Measurements from ENCODE around the gene DPP7. TPM values are rescaled to one million over a fixed set of nuclear protein-coding genes. Genes with fewer than 3 reads are reported as not detected.
A peak's percentile ranks its signal among the peaks of the same experiment; 100 is the strongest.
"Not testable (repeated sequence)": the region's sequence is repeated elsewhere in the genome, so short reads cannot be mapped to it uniquely, and the experiment has no call there.

Gene DPP7
- total RNA-seq, 1 experiment from 2014 or later = 34.8 TPM

DNA sequence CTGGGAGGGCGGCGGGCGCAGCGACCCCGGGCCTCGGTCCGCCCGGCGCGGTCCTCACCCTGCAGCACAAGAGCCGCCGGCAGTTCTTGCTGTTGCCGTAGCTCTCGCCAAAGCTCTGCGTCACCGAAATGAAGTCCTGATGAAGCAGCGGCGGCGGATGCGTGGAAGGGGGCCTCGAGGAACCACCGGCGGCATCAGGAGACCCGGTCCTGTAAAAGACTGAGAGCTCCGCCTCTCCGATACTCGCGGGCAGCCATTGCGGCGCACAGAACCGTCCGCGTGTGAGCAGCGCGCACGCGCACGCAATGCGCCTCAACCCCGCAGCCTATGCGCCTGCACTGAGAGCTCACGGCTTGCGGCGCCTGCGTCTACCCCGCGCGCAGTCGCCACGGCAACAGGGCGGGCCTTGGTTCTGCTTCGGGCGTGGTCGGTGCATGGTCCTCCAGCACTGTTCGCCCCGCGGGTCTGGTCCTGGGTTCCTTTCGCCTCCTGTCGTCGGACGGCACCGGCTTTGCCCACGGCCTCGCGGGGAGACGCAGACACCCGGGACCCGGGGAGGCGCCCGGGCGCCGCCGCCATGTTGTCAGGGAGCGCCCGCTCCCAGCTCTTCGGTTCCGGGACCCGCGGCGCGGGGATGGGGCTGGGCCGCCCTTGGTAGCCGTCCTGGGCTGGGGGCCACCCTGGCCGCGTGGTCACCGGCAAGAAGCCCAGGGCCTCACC is 15.1 kb upstream of the DPP7 start:
- peak; percentile 88 for DNase-seq (ENCODE audit: low spot score)

DNA sequence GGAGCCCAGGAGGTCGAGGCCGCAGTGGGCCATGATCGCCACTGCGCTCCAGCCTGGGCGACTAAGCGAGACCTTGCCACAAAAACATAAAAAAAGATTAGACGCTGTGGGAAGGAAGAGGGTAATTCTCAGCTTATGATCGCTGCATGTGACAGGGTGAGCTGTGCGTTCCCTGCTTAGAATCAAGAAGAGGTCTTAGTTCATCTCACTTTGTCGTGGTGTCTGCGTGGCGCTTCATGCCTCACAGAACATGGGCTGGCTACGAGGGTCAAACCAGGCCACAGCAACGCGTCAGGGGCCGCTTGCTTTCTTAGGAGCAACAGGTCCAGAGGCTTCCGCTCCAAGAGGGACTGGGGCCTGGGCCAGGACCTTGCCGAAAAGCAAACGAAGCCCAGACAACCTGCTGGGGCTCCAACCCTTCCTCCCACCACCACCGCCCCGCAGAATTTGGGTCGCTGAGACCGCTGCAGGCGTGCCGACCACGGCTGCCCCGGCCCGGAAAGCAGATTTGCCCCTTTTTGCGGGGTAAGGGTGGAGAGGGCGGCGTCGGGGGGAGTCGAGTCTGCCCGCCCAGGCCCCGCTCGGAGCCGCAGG is 14.4 kb upstream of the DPP7 start:
- DNase-seq (ENCODE audit: low spot score) = no peak

DNA sequence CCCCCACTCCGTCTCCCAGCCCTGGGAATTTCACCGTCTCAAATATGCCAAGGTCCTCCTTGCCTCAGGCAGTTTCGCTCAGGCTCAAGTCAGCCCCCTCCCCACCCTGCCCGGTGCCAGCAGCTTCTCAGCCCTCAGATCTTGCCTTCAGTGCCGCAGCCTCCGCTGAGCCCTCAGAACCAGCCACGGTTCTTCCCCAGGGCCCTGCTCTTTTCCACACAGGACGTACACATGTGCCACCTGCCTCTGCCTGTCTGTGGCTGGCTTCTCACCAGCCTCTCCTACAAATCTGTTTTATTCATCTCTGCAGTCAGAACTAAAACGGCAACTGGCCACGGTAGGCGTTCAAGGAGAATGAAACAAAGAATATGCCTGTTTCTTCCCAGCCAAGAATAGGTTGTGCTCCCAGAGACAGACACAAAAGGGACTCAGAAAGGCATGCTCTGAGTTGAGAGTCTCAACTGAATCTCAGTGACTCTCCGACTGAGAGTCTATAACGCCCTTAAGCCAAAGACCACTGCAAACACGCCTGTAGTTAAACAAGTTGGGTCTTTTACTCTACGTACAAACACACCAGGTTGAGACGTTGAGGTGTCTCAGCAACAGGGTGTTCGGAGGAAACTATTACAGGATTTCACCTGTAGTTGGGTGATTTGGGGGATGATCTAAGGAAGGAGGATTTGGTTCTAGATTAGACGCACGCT is 13.8 kb upstream of the DPP7 start:
- no peak for DNase-seq (ENCODE audit: low spot score)

DNA sequence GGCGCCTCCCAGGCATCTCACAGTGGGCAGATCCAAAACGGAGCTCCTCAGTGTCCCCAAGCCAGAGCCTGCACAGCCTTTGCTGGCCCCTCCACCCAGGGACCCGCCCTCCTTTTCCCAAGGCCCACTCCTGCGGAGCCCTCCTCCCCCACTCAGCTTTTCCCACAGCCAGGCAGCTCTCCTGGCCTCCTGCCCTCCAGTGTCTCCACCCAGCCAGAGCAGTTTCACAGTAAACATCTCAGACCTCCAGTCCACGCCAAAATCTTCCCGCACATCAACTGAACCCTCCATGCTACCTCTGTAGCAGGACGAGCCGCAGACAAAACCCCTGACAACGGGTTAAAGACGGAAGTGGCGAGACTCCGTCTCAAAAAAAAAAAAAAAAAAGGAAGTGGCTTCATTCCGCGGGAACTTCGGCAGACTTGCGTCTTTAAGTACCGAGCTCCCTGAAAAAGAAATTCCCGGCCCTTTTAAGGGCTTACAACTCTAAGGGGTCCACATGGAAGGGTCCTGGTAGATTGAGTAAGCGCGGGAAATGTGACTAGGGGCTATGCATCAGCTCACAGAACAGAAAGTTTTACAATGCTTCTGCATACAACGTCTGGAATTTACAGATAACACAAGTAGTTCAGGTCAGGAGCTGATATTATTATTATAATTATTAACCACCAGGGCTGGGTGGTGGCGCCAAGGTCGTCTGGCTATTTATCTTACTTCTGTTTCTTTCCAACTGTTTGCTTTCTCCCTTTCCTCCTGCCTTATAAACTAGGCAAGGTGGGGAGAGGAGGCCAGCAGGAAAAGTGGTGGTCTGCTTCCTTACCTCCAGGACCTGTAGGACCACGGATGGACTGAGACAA is 13.0 kb upstream of the DPP7 start:
- no peak for DNase-seq (ENCODE audit: low spot score)

DNA sequence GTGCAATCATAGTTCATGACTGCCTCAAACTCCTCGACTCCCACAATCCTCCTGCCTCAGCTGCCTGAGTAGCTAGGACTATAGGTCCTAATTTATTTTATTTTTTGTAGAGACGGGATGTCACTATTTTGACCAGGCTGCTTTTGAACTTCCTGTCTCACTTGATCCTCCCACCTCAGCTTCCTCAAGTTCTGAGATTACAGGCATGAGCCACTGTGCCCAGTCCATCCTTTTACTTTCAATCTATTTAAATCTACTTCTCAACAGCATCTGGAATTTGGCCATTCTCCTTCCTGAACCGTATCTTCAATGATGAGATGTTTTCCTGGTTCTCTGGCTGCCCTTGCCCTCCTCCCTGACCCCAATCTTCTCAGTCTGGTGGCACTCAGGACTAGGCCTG is 12.3 kb upstream of the DPP7 start:
- no peak for DNase-seq (ENCODE audit: low spot score)

DNA sequence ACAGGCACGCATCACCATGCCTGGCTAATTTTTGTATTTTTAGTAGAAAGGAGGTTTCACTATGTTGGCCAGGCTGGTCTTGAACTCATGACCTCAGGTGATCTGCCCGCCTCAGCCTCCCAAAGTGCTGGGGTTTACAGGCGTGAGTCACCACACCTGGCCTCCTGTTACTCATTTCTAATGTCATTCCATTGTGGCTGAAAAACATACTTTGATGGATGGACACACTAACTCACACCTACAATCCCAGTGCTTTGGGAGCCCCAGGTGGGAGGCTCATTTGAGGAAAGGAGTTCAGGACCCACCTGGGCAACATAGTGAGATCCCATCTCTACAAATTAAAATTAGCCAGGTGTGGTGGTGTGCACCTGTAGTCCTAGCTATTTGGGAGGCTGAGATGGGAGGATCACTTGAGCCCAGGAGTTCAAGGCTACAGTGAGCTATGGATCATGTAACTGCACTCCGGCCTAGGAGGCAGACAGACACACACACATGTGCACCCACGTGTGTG is 9.5 kb upstream of the DPP7 start:
- DNase-seq (ENCODE audit: low spot score) = not testable (repeated sequence)

DNA sequence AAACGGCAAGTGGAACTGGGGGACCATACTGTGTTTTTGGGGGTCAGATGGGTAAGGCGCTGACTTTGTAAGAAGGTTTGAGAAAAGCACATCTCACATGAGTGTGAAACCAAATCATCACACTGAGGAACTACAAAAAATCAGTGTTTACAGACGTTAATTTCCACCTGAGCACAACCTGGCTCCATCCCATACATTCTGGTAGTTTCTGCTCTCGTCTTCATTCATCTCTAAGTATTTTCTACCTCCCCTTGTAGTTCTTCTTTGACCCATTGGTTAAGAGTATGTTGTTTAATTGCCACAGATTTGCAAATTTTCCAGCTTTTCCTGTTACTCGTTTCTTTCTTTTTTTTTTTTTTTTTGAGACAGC is 8.9 kb upstream of the DPP7 start:
- DNase-seq (ENCODE audit: low spot score) = no peak

DNA sequence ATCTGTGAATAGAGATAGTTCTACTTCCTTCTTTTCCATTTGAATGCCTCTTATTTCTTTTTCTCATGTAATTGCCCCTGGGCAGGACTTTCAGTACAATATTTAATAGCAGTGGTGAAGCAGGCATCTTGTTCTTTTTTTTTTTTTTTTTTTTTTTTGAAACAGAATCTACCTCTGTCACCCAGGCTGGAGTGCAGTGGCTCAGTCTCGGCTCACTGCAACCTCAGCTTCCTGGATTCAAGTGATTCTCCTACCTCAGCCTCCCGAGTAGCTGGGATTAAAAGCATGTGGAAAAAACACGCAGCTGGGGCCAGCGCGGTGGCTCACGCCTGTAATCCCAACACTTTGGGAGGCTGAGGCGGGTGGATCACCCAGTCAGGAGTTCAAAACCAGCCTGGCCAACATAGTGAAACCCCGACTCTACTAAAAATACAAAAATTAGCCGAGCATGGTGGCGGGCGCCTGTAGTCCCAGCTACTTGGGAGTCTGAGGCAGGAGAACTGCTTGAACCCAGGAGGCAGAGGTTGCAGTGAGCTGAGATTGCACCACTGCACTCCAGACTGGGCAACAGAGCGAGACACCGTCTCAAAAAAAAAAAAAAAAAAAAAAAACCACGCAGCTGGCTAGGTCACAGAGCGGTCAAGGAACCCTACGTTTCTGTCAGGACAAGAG is 8.4 kb upstream of the DPP7 start:
- DNase-seq (ENCODE audit: low spot score) = not testable (repeated sequence)

DNA sequence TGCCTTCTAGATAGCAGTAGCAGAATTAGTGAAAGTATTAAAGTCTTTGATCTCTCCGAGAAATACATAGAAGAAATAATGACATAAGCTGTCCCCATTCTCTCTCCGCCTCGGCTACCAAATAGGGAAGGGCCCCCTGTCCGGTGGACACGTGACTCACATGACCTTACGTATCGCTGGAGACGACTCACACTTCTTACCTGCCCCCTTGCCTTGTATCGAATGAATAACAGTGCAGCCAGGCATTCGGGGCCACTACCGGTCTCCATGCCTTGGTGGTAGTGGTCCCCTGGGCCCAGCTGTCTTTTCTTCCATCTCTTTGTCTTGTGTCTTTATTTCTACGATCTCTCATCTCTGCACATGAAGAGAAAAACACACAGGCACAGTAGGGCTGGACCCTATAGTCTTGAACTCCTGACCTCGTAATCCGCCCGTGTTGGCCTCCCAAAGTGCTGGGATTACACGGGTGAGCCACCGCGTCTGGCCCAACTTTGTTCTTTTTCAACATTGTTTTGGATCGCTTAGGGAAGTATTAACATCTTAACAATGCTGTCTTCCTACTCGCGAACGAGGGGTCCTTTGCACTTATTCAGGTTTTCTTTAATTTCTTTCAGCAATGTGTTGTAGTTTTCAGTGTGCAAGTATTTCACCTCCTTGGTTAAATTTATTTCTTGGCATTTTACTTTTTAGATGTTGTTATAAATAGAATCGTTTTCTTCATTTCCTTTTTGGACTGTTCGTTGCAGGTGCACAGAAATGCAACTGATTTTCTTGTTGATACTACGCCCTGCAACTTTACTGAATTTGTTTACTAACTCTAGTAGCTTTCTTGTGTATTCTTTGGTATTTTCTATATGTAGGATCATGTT is 7.6 kb upstream of the DPP7 start:
- DNase-seq (ENCODE audit: low spot score) = not testable (repeated sequence)

DNA sequence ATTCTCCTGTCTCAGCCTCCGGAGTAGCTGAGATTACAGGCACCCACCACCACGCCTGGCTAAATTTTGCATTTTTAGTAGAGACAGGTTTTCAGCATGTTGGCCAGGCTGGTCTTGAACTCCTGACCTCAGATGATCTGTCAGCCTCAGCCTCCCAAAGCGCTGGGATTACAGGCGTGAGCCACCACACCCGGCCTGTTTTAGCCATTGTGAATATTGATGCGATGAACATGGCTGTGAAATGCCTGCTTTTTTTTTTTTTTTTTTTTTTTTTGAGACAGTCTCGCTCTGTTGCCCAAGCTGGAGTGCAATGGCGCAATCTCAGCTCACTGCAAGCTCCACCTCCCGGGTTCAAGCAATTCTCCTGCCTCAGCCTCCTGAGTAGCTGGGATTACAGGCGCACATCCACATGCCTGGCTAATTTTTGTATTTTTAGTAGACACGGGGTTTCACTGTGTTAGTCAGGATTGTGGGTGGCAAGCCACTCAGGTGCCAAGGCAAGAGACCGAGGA is 3.6 kb upstream of the DPP7 start:
- DNase-seq (ENCODE audit: low spot score) = not testable (repeated sequence)

DNA sequence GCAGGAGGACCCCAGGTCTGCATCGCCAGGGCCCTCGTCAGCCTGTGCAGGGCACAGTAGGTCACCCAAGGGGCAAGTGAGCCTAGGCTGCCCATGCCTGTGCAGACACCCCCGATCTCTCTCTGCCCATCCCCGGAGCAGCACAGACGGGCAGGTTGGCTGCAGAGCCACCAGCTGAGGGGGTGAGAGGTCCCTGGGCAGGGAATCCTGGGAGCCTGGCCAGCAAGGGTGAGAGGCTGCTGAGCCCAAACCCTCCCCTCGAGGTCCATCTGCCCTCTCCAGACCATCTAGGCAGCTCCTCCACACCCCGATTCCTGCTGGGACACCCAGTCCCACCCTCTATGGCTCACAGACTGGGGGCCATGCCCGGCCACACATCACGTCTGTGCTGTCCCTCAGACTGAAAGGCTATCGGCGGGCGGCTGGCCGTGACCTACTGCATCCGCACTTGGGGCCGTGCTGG is 2.8 kb upstream of the DPP7 start:
- no peak for DNase-seq (ENCODE audit: low spot score)

DNA sequence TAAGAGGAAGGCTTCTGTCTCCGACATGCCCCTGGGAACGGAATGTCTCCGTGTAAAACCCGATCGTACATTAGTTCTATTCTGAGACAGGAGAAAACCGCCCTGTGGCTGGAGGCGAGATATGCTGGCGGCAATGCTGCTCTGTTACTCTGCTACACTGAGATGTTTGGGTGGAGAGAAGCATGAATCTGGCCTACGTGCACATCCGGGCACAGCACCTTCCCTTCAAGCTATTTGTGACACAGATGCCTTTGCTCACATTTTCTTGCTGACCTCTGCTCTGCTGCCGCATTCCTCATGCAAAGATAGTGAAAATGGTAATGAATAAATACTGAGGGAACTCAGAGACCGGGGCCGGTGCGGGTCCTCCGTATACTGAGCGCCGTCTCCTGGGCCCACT is 2.2 kb upstream of the DPP7 start:
- no peak for DNase-seq (ENCODE audit: low spot score)

DNA sequence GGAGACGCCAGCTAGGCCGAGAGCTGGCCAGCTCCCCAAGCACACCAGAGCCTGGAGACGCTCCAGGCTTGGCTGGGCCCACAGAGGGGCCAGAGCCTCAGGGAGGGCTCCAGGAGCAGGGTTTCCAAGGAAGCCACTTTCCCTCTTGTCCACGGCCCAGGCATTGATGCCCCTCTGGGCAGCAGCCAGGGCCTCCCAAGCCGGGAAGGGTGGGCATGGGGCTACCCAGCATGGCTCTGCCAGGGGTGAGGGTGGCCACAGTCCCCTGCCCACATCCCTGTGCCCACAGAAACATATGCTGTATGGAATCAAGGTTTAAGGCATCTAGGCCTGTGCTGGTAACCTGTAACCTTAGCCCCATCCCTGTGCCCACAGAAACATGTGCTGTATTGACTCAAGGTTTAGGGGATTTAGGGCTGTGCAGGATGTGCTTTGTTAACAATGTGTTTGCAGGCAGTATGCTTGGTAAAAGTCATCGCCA is 1.5 kb upstream of the DPP7 start:
- no peak for DNase-seq (ENCODE audit: low spot score)

DNA sequence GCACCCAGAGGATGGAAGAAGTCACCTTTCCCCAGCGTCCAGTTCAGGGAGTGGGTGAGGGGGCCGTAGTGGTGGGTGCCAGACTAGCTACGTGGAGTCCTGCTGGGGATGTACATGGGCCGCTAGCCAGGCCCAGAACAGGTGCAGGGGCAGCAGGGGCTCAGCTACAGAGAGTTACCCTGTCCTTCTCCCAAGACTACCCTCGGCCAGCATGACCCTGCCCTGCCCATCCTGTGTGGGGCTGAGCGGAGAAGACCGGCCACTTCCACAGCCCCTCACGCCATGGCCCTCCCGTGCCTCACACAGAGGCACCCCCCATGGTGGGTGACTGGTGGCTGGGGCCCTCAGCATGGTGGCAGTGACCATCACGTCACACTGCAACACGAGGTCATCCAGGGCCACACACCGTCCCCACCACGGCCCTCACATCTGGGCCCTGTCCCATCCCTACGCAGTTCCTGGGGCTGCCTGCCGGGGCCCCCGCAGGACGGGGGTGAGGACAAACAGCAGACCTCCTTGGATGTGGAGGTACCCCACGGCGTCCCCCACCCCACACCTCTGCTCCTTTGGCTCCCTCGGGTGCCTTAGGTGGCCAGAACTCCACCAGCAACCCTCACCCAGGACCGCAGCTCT is 977 bp upstream of the DPP7 start:
- no peak for DNase-seq (ENCODE audit: low spot score)

DNA sequence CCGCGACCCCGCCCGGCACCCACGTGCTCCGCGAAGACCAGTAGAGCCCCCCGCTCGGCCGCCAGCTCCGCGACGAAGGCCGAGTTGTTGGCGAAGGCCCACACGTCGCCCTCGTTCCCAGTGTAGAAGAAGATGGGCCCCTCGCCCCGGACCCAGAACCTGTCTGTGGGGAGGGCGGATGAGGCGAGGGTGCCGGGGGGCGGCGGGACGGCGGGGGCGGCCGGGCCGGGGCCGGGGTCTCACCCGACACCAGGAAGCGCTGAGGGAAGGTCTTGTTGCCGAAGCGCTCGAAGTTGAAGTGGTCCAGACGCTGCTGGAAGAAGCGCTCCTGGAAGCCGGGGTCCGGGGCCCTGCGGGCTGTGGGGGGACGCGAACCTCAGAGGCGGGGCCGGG is 317 bp downstream of the DPP7 start:
- DNase-seq (ENCODE audit: low spot score) = no peak

DNA sequence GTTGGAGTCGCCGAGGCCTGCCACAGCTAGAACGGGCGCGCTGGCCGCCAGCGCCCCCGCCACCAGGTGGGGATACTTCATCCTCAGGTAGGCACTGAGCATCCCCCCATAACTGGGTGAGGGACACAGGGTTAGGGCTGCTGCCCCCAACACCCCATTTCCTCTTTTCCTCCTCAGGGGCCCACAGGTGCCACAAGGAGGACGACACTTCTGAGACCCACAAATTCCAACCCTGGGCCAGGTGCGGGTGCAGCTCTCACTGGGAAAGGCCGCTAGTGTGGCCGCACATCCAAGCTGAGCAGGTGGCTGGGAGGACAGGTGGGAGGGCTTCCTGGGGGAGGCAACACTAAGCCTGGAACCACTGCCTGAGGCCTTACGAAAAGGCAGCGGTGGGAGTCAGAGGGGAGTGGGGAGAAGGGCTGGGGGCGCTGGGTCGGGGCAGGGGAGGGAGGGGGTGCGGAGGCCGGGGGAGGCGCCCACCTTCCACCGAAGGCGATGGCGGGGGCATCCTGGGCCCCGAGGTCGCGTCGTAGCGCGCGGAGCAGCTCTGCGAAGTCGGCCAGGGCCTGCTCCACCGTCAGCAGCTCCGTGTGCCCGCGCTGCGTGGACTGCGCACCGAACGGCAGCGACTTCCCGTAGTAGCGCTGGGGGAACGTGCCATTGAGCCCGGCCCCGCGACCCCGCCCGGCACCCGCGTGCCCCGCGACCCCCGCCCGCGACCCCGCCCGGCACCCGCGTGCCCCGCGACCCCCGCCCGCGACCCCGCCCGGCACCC is 961 bp downstream of the DPP7 start:
- DNase-seq (ENCODE audit: low spot score) = no peak

DNA sequence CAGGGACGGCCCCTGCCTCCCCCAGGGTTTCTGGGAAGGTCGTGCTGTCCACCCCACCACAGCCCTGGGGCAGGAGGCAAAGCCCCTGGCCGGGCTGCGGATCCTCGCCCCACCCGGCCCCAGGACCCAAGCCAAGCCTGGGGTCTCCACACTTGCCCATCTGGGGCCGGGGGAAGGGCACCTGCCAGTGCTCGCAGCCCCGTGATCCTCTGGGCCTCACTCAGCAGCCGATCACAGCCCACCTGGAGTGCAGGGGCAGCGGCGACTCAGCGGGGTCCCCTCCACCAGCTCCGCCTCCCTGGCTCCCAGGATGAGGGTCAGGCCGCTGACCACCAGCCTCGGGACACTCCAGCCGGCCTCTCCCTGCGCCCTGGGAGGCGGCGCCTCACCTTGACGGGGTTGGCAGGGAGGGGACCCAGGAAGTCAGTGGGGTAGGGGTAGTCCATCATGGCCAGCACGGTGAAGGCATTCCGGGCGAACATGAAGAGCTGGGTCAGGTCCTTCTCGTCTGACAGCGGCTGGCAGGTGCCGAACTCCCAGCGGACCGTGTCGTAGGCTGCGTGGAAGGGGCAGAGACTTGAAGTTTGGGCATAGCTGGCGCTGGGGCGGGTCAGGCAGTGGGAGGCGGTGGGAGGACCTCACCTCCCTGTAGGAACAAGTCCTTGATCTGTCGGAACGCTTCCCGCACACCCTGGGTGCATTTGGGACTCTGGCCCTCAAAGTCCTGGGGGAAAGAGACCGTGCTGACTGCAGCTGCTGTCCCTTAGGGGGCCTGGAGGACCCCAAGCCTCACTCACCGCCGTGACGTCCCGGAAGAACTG is 1.8 kb downstream of the DPP7 start:
- no peak for DNase-seq (ENCODE audit: low spot score)
